ENCODE measurements around the gene CRIP2.

GRCh38 chr14:105424861-105425260, 49.8 kb upstream of the CRIP2 start:
- TF ChIP-seq CTCF (IDR thresholded peaks at IDR 0.05) (no peak), EZH2 (IDR thresholded peaks at IDR 0.05; ENCODE audit: borderline replicate concordance, insufficient read depth, low read depth, low read length, poor library complexity, severe bottlenecking) (no peak)

All from B cell (primary cell).